Measurements from ENCODE around the gene FADS1.

GRCh38 chr11:61829806-61830205 lies 13.0 kb upstream of the FADS1 start:
- TF ChIP-seq CTCF (IDR thresholded peaks at IDR 0.05): no peak
- TF ChIP-seq POLR2A (IDR thresholded peaks at IDR 0.05): no peak
